ENCODE results near the gene RBM20.
"Not testable (repeated sequence)": the region's sequence is repeated elsewhere in the genome, so short reads cannot be mapped to it uniquely, and the experiment has no call there.

RBM20 gene

GRCh38 chr10:110657973-110658691 is 14.0 kb downstream of the RBM20 start:
- POLR2A ChIA-PET, result no interaction called here

GRCh38 chr10:110659558-110659957 is 15.4 kb downstream of the RBM20 start:
- H3K4me3 ChIP-seq (ENCODE audit: low read depth, low read length), result no peak overlapping the region
- DNase-seq (ENCODE audit: low read depth, low spot score), result no peak
- TF ChIP-seq CTCF (IDR thresholded peaks at IDR 0.05; ENCODE audit: insufficient read depth, low read length, missing control alignments), result no peak
- ChIA-PET CTCF (interaction anchor here (1.1 to 8.6 kb wide), 4 partner anchors 11 to 51 kb away, joined by 3 to 51 read pairs (median 3); no protein-coding TSS in a partner anchor), POLR2A (no interaction called here)

More at GRCh38 chr10:110657973-110658691, 14.0 kb downstream of the RBM20 start:
- DNase-seq (ENCODE audit: low read depth, low spot score), result no peak
- CTCF ChIA-PET, result interaction anchor here (1.5 to 8.6 kb wide), 2 partner anchors 15 to 25 kb away, joined by 3 to 51 read pairs; no protein-coding TSS in a partner anchor
- TF ChIP-seq CTCF (IDR thresholded peaks at IDR 0.05; ENCODE audit: insufficient read depth, low read length, missing control alignments), result no peak
- H3K4me3 ChIP-seq (ENCODE audit: low read depth, low read length), result no peak overlapping the region

- CTCF ChIA-PET, result interaction anchor here (1.7 to 8.6 kb wide), 2 partner anchors 10 to 13 kb away, joined by 3 to 51 read pairs; no protein-coding TSS in a partner anchor
Observed at GRCh38 chr10:110660289-110660688, 16.2 kb downstream of the RBM20 start.

GRCh38 chr10:110661292-110661691 is 17.2 kb downstream of the RBM20 start:
- DNase-seq (ENCODE audit: low read depth, low spot score), result no peak
- POLR2A ChIA-PET, result no interaction called here
- CTCF ChIA-PET, result interaction anchor here (1.4 kb wide), 1 partner anchor 11 kb away, joined by 18 read pairs; no protein-coding TSS in a partner anchor
- TF ChIP-seq CTCF (IDR thresholded peaks at IDR 0.05; ENCODE audit: insufficient read depth, low read length, missing control alignments), result no peak
- H3K4me3 ChIP-seq (ENCODE audit: low read depth, low read length), result no peak overlapping the region

More at GRCh38 chr10:110660289-110660688, 16.2 kb downstream of the RBM20 start:
- POLR2A ChIA-PET; H3K4me3 ChIP-seq (ENCODE audit: low read depth, low read length); DNase-seq (ENCODE audit: low read depth, low spot score): not testable (repeated sequence)

DNA sequence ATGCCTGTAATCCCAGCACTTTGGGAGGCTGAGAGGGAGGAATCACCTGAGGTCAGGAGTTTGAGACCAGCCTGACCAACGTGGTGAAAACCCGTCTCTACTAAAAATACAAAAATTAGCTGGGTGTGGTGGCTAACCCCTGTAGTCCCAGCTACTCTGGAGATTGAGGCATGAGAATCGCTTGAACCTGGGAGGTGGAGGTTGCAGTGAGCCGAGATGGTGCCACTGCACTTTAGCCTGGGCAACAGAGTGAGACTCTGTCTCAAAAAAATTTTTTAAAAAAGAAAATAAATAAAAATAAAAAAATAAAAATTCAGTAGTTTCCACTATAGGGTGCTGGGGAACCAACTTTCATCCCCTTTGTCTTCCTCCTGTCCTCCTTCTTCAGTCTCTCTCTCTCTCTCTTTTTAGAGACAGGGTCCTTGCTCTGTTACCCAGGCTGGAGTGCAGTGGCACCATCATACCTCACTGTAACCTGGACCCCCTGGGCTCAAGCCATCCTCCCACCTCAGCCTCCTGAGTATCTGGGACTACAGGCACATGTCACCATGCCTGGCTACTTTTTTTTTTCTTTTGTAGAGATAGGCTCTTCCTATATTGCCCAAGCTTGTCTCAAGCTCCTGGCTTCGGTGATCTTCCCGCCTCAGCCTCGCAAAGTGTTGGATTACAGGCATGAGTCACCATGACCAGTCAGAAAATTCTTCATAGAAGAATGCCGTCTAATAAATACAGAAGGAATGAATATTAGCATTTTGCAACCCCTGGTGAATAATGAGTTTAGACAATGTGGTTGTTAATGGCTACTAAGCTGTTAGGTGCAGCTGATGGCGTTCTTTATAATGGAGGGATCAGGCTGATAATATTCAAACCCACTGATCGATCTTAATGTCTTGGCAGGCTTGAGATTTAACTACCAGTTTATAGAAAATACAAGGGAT is 20.6 kb downstream of the RBM20 start:
- no peak overlapping the region for H3K4me3 ChIP-seq (ENCODE audit: low read depth, low read length)
- ChIA-PET POLR2A (interaction anchor here (2.0 kb wide), 1 partner anchor 13 kb away, joined by 4 read pairs; no protein-coding TSS in a partner anchor), CTCF (interaction anchor here (0.8 to 2.7 kb wide), 9 partner anchors 7 to 54 kb away, joined by 3 to 20 read pairs (median 4); no protein-coding TSS in a partner anchor)
- no peak for TF ChIP-seq CTCF (IDR thresholded peaks at IDR 0.05; ENCODE audit: insufficient read depth, low read length, missing control alignments)
- peak; percentile 70 for DNase-seq (ENCODE audit: low read depth, low spot score)

GRCh38 chr10:110666259-110666658 is 22.1 kb downstream of the RBM20 start:
- DNase-seq (ENCODE audit: low read depth, low spot score); POLR2A ChIA-PET; H3K4me3 ChIP-seq (ENCODE audit: low read depth, low read length): not testable (repeated sequence)
- CTCF ChIA-PET, result interaction anchor here (1.2 to 2.5 kb wide), 5 partner anchors 9 to 56 kb away, joined by 3 to 9 read pairs (median 6); no protein-coding TSS in a partner anchor

- CTCF ChIA-PET, result interaction anchor here (1.0 to 2.0 kb wide), 4 partner anchors 9 to 17 kb away, joined by 3 to 6 read pairs (median 5); no protein-coding TSS in a partner anchor
- H3K4me3 ChIP-seq (ENCODE audit: low read depth, low read length), result no peak overlapping the region
- POLR2A ChIA-PET, result no interaction called here
- DNase-seq (ENCODE audit: low read depth, low spot score), result no peak
- no peak for TF ChIP-seq CTCF (IDR thresholded peaks at IDR 0.05; ENCODE audit: insufficient read depth, low read length, missing control alignments)
Observed at GRCh38 chr10:110666673-110667072, 22.5 kb downstream of the RBM20 start.

Data from AG04449 (cell line).